Gastrocnemius medialis (tissue), 4 donors: ENCODE results near the gene PLXNA2. TPM values are rescaled to one million over a fixed set of nuclear protein-coding genes. Genes with fewer than 3 reads are reported as not detected.

Experiments
- ATAC-seq, 2 donors: fragments of 150-250 bp; one replicate each; pipeline ENCODE4 v1.9.1; 2016
- DNase-seq, 2 donors: peaks; one replicate each; pipeline ENCODE4 v3.0.0-alpha.2; 2019
- H3K27ac ChIP-seq, 4 donors: fragments of 200-600 bp; sonication (generic); 1 replicate in 1 of 4; 2 replicates in 3 of 4; pipeline ENCODE4 v1.5.1; 2016 to 2018; ENCODE audit warnings: mild to moderate bottlenecking in 2 of 4, moderate library complexity in 1 of 4
- H3K27me3 ChIP-seq, 3 donors: fragments of 200-600 bp; sonication (generic) in 2 of 3; 1 replicate in 1 of 3; 2 replicates in 2 of 3; pipeline versions ENCODE4 v1.5.1 to v1.6.0; 2016 to 2019; ENCODE audit warnings: mild to moderate bottlenecking in 1 of 3, moderate library complexity in 1 of 3
- H3K36me3 ChIP-seq, 2 donors: fragments of 200-600 bp; sonication (generic) in 1 of 2; one replicate each; pipeline ENCODE4 v1.5.1; 2017 to 2018
- H3K4me1 ChIP-seq, 2 donors: fragments of 200-600 bp; sonication (generic) in 1 of 2; one replicate each; pipeline ENCODE4 v1.5.1; 2016 to 2017; ENCODE audit warnings: mild to moderate bottlenecking in 2 of 2
- H3K4me3 ChIP-seq, 4 donors: fragments of 200-600 bp; sonication (generic) in 3 of 4; 1 replicate in 1 of 4; 2 replicates in 3 of 4; pipeline ENCODE4 v1.5.1; 2016 to 2019; ENCODE audit warnings: mild to moderate bottlenecking in 2 of 4
- H3K9me3 ChIP-seq, 3 donors: fragments of 200-600 bp; sonication (generic) in 2 of 3; 1 replicate in 1 of 3; 2 replicates in 2 of 3; pipeline ENCODE4 v1.5.1; 2016 to 2019
- CTCF ChIP-seq, 5 experiments: fragments of 450-650 bp in 3 of 5; fragments of 200-600 bp in 2 of 5; sonication (generic) in 2 of 5; IDR thresholded peaks in 4 of 5; conservative IDR thresholded peaks in 1 of 5; 1 replicate in 4 of 5; 2 replicates in 1 of 5; pipeline ENCODE4 v1.5.1; 2016 to 2019; ENCODE audit warnings: antibody characterized with exemption in 5 of 5, mild to moderate bottlenecking in 3 of 5, moderate library complexity in 3 of 5
- POLR2A ChIP-seq, 2 donors: fragments of 450-650 bp; IDR thresholded peaks; one replicate each; pipeline ENCODE4 v1.6.1; 2017; ENCODE audit warnings: antibody characterized with exemption in 2 of 2, mild to moderate bottlenecking in 2 of 2, moderate library complexity in 2 of 2
- in situ Hi-C, 4 donors: fragments of 200-750 bp; cut with MboI; loops; one replicate each; pipeline versions ENCODE4 v1.15.0 to v1.8.0; 2017; ENCODE audit warnings: low sequenced_read_pairs in 4 of 4
- intact Hi-C: fragments of 100-400 bp; cut with DNase I; formaldehyde crosslinking; loops from one replicate; pipeline ENCODE4 v1.15.1; 2023; ENCODE audit warnings: low total_unique reads
- total RNA-seq, 4 donors: library from RNA; depleted of rRNA; stranded (reverse); fragments of >200 nt; gene quantifications; one replicate each; pipeline versions ENCODE4 v1.1.0 to v1.2.3, GENCODE V29; 2016

Gene PLXNA2
- total RNA-seq, 4 donors from 2014 or later: 12.4 to 20.0 (median 16.2) TPM

DNA sequence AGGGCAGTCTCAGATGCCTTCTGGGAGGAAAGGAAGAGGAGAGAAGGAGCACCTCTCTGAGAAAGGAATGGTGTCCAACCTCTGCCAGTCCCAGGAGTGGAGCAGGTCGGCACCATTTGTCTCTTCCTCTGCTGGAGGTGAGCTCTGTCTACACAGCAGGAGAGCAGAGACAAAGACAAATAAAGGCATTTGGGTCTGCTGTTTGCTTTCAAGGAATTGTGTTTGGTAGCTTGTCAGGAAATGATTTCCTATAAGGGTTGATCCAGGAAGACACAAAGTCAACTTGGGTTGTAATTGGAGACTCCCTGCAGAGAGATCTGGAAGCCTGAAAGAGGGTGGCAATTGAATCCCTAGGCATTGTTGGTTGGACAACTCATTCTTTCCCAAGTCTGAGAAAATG lies 34.5 kb upstream of the PLXNA2 start:
- ATAC-seq (no peak), DNase-seq (no peak)
- H3K27ac ChIP-seq: no peak overlapping the region
- in situ Hi-C loops: no loop called here
- intact Hi-C loops: no loop called here
- TF ChIP-seq CTCF (IDR thresholded peaks at IDR 0.05 in 4 of 5, conservative IDR thresholded peaks at IDR 0.05 in 1 of 5) (no peak), POLR2A (IDR thresholded peaks at IDR 0.05) (no peak)
- no peak overlapping the region for H3K4me3 ChIP-seq
- H3K36me3 ChIP-seq: no peaks in the 10 kb centered on the region
- H3K4me1 ChIP-seq: peaks cover 0 to 6% of the 10 kb centered on the region in 2 donors
- H3K27me3 ChIP-seq: no peaks in the 10 kb centered on the region
- H3K9me3 ChIP-seq: no peaks in the 10 kb centered on the region

GRCh38 chr1:208276757-208277435 lies 32.7 kb upstream of the PLXNA2 start:
- ATAC-seq: no peak
- Histone ChIP-seq H3K4me1 (peaks cover 0 to 6% of the 10 kb centered on the region in 2 donors), H3K36me3 (no peaks in the 10 kb centered on the region), H3K4me3 (no peak overlapping the region), H3K27ac (no peak overlapping the region), H3K9me3 (no peaks in the 10 kb centered on the region), H3K27me3 (no peaks in the 10 kb centered on the region)
- intact Hi-C loops (no loop called here), in situ Hi-C loops (no loop called here)
- TF ChIP-seq CTCF (IDR thresholded peaks at IDR 0.05 in 4 of 5, conservative IDR thresholded peaks at IDR 0.05 in 1 of 5) (no peak), POLR2A (IDR thresholded peaks at IDR 0.05) (no peak)
- DNase-seq: no peak

GRCh38 chr1:208275083-208275482 lies 30.9 kb upstream of the PLXNA2 start:
- ATAC-seq (no peak), DNase-seq (no peak)
- in situ Hi-C loops: no loop called here
- no peaks in the 10 kb centered on the region for H3K36me3 ChIP-seq
- H3K4me3 ChIP-seq: no peak overlapping the region
- H3K27ac ChIP-seq: no peak overlapping the region
- no peaks in the 10 kb centered on the region for H3K27me3 ChIP-seq
- H3K9me3 ChIP-seq: no peaks in the 10 kb centered on the region
- TF ChIP-seq CTCF (IDR thresholded peaks at IDR 0.05 in 4 of 5, conservative IDR thresholded peaks at IDR 0.05 in 1 of 5) (no peak), POLR2A (IDR thresholded peaks at IDR 0.05) (no peak)
- H3K4me1 ChIP-seq: peaks cover 0 to 6% of the 10 kb centered on the region in 2 donors
- intact Hi-C loops: no loop called here

DNA sequence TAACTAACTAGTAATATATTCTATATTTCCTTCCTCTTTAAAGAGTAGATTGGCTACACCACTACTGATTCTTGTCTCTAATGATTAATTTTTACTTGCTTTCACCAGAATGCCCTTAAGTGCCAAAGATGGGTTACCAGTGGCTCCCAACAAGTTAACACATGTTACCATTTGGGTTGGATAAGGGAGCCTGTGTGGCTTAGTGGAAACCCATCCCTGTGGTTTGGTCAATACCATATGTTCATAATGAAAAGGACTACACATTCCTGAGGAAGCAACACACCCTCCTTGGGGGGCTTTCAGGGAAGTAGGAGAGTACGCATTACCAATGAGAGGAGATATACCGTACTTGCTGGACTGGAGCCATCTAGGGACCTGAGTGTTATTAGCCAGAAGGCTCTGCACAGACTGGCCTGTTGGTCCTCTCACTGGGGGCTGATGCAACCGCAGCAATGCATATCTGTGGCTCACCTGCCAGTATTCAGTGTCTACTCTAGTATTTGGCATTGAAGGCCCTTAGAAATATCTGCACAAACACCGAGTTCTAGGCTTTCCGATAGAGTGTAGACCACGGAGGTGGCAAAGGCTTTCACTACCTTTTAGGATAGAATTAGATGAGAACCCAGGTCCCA lies 29.3 kb upstream of the PLXNA2 start:
- H3K27ac ChIP-seq: no peak overlapping the region
- ATAC-seq: no peak
- no peak for DNase-seq
- H3K4me3 ChIP-seq: no peak overlapping the region
- intact Hi-C loops: no loop called here
- no peaks in the 10 kb centered on the region for H3K9me3 ChIP-seq
- peaks cover 5 to 7% of the 10 kb centered on the region in 2 donors for H3K4me1 ChIP-seq
- in situ Hi-C loops: no loop called here
- H3K27me3 ChIP-seq: no peaks in the 10 kb centered on the region
- TF ChIP-seq POLR2A (IDR thresholded peaks at IDR 0.05) (no peak), CTCF (IDR thresholded peaks at IDR 0.05 in 4 of 5, conservative IDR thresholded peaks at IDR 0.05 in 1 of 5) (no peak)
- no peaks in the 10 kb centered on the region for H3K36me3 ChIP-seq
